ENCODE data around the gene IL21R. TPM values are rescaled to one million over a fixed set of nuclear protein-coding genes. Genes with fewer than 3 reads are reported as not detected.
"Not testable (repeated sequence)": the region's sequence is repeated elsewhere in the genome, so short reads cannot be mapped to it uniquely, and the experiment has no call there.

The IL21R gene
- total RNA-seq, 1 donor from 2014 or later, result 2.0 TPM

GRCh38 chr16:27441998-27442397, 40.0 kb downstream of the IL21R start:
- DNase-seq (ENCODE audit: low read depth), result no peak

- no peak for DNase-seq (ENCODE audit: low read depth)
These were observed 42.0 kb downstream of the IL21R start for GRCh38 chr16:27444015-27444414.

DNA sequence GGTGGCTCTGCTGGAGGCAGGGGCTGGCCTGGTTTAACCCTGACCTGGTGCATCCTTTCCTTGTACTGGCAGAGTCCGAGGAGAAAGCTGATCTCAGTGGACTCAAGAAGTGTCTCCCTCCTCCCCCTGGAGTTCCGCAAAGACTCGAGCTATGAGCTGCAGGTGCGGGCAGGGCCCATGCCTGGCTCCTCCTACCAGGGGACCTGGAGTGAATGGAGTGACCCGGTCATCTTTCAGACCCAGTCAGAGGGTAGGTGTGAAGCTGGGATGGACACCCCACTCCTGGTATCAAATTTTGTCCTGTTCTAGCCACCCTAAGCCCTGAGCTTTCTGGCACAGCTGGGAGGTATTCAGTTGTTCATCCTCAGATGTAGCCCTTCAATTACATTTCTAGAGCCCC, 42.5 kb downstream of the IL21R start:
- no peak for DNase-seq (ENCODE audit: low read depth)

DNA sequence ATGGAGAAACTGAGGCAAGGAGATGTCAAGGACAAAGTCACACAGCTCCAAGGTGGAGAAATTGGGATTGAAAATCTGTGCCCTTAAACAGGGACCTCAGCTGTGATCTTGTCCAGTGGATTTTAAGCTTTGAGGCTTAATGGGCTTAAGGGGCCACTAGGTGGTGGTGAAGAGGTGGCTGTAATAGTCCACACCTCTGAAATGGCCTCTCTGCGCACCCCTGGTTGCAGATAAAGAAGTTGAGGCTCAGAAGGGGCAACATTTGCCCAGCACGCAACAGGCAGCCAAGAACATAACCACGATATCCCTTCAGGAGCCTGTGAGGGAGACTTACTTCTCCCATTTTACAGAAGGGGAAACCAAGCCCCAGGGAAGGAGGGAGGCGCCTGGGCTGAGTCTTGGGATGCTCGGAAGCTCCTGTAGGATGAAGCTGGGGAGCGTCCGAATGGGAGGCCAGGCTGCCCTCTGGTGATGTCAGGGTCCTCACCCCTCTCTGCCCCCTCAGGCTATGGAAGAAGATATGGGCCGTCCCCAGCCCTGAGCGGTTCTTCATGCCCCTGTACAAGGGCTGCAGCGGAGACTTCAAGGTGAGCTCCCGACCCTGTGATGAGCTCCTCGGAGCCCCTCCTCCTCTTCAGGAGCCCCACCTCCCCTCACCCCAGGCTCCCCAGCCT, 43.7 kb downstream of the IL21R start:
- DNase-seq (ENCODE audit: low read depth), result no peak

DNA sequence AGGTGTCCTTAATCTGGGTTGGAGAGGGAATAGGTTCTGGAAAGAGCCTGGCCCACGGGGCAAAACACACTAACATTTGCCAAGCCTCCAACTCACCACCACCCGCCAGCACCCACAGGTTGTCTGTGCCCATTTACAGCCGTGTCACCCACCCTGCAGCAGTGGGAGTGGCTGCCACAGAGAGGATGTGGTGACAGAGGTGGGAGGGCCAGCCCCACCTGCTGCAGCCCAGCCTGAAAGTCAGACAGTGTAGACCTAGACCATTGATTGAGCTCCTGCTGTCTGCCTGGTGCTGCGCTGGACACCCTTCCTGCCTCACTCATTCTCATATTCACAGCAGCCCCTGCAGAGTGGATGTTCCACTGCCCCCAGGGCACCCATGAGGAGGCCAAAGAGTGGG, 44.7 kb downstream of the IL21R start:
- DNase-seq (ENCODE audit: low read depth), result no peak

GRCh38 chr16:27447301-27447700, 45.3 kb downstream of the IL21R start:
- DNase-seq (ENCODE audit: low read depth), result no peak

DNA sequence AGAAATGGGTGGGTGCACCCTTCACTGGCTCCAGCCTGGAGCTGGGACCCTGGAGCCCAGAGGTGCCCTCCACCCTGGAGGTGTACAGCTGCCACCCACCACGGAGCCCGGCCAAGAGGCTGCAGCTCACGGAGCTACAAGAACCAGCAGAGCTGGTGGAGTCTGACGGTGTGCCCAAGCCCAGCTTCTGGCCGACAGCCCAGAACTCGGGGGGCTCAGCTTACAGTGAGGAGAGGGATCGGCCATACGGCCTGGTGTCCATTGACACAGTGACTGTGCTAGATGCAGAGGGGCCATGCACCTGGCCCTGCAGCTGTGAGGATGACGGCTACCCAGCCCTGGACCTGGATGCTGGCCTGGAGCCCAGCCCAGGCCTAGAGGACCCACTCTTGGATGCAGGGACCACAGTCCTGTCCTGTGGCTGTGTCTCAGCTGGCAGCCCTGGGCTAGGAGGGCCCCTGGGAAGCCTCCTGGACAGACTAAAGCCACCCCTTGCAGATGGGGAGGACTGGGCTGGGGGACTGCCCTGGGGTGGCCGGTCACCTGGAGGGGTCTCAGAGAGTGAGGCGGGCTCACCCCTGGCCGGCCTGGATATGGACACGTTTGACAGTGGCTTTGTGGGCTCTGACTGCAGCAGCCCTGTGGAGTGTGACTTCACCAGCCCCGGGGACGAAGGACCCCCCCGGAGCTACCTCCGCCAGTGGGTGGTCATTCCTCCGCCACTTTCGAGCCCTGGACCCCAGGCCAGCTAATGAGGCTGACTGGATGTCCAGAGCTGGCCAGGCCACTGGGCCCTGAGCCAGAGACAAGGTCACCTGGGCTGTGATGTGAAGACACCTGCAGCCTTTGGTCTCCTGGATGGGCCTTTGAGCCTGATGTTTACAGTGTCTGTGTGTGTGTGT, 46.8 kb downstream of the IL21R start:
- no peak for DNase-seq (ENCODE audit: low read depth)

- no peak for DNase-seq (ENCODE audit: low read depth)
These were observed 47.6 kb downstream of the IL21R start for GRCh38 chr16:27449434-27450195.

GRCh38 chr16:27450196-27450549, 48.2 kb downstream of the IL21R start:
- no peak for DNase-seq (ENCODE audit: low read depth)

- no peak for DNase-seq (ENCODE audit: low read depth)
These were observed 50.9 kb downstream of the IL21R start for GRCh38 chr16:27452569-27453493.

DNA sequence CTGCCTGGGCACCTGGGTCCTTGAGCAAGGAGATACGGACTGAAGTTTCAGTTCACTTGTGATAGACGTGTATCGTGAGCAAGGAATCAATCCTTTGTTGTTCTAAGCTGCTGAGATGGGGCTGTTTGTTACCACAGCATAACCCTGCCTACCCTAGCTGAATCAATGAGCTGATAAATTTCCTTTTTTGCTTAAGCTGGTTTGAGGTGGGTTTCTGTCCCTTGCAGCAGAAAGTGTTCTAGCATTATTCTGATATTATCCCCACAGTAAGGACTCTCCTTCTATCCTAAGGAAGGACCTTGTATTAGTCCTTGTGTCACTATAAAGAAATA, 51.5 kb downstream of the IL21R start:
- no peak for DNase-seq (ENCODE audit: low read depth)

DNA sequence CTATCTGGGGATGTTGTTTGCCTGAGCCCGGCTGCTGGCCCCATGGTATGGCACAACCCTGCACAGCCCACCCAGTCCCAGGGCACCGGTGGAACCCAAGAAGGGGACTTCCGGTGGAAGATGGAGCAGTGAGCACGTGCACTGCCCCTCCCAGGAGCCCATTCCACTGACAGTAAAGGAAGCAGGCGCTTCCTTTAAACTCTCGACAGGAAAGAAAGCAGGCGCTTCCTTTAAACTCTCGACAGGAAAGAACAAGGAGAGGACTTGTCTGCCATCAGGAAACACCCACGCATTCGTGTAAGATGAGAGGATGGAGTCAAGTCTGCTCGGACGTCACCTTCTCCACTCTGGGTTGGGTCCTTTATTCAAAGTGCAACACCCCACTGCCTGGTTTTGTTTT, 53.7 kb downstream of the IL21R start:
- DNase-seq (ENCODE audit: low read depth), result no peak

- not testable (repeated sequence) for DNase-seq (ENCODE audit: low read depth)
These were observed 55.6 kb downstream of the IL21R start for GRCh38 chr16:27457605-27457900.

DNA sequence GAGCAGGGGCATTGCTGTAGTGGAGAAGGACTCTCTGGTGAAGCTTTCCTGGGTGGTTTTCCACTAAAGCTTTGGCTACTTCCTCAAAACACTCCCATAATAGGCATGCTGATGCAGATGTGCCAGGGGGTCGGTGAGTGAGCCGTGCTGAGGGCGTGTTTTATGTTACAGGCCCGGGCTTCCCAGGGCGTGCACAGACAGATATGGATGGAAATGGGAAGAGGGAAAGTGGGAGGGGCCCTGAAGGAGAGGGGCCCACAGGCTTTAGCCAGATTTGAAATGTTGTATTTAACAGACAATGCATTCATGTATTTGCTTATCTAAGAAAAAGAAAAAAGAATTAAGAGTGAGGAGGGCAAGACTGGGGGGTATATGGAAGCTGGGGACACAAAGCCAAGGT, 56.3 kb downstream of the IL21R start:
- DNase-seq (ENCODE audit: low read depth), result no peak

DNA sequence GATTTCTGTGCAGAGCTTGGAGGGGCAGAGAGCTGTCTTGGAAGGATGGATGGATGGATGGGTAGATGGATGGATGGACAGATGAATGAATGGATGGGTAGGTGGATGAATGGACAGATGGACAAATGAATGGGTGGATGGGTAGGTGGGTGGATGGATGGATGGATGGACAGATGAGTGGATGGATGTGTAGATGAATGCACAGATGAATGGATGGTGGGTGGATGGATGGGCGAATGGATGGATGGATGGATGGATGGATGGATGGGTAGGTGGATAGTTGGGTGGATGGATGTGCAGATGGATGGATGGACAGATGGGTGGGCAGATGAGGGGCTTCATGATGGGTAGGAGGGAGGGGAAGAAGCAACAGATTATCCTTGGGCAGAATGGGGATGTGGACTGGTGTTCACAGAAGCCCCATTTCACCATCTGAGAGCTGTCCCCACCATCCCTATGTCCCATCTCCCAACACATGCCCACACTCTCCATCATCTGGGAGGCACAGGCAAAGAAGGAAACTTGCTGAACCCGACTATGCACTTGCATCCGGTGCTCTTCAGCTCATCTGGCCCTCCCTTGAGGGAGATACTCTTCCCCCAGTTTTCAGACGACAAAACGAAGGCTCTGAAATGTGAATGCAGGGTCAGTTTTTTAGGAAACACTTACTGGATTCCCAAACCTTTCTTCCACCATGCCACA, 57.2 kb downstream of the IL21R start:
- DNase-seq (ENCODE audit: low read depth), result no peak

DNA sequence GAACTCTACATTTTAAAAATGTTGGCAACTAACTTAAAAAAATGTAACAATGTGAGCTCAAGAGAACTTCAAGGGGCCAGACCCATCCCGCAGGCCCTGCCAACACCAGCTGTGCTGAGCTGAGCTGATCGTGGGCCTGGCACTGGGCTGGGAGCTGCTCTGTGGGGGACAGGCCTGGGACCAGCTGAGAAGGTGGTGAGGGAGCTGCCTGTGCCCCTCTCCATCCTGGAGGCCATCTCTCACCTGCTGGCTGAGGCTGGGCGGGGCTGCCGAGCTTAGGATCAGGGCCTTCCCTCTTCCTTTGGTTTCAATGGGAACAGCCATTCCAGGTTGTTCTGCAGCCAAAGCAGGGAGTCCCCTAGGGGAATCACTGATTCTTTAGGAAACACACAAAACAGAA, 58.2 kb downstream of the IL21R start:
- no peak for DNase-seq (ENCODE audit: low read depth)

GRCh38 chr16:27460663-27461482, 58.9 kb downstream of the IL21R start:
- no peak for DNase-seq (ENCODE audit: low read depth)

- peak; percentile 89 for DNase-seq (ENCODE audit: low read depth)
These were observed 59.7 kb downstream of the IL21R start for GRCh38 chr16:27461483-27462171.

- DNase-seq (ENCODE audit: low read depth), result no peak
These were observed 60.3 kb downstream of the IL21R start for GRCh38 chr16:27462200-27462845.

Data from myocyte (in vitro differentiated cells).